Measurements from ENCODE around the gene HOXC13. TPM values are rescaled to one million over a fixed set of nuclear protein-coding genes. Genes with fewer than 3 reads are reported as not detected.

The HOXC13 gene
- total RNA-seq, 4 donors from 2014 or later: not detected

DNA sequence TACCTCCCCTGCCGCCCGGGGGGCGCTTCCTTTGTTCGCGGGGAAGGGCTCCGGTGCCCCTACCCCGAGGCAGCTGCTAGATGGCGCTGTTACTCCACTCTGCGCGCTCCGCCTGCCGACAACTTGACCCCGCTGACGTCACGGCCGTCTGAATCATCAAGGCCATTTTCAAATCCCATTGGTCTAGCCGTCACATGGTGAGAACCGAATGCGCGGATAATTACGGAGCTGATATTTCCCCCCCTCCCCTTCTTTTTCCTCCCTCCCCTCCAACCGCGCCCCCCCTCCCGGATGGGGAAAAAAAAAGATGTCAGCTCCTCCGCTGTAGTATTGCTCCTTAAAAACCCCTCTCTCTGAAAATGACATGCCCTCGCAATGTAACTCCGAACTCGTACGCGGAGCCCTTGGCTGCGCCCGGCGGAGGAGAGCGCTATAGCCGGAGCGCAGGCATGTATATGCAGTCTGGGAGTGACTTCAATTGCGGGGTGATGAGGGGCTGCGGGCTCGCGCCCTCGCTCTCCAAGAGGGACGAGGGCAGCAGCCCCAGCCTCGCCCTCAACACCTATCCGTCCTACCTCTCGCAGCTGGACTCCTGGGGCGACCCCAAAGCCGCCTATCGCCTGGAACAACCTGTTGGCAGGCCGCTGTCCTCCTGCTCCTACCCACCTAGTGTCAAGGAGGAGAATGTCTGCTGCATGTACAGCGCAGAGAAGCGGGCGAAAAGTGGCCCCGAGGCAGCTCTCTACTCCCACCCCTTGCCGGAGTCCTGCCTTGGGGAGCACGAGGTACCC lies 46.5 kb downstream of the HOXC13 start, which contains the start of gene HOXC10:
TSS of gene HOXC10 (plus strand) at position 246 of the 791 bp plus-strand sequence. CDS start at position 360, 114 bp downstream.
- Histone ChIP-seq H3K4me3 (replicated peaks in 1 of 3) (peak within 1 kb of the TSS in 1 of 3 donors; percentile 0), H3K36me3 (no peaks in the 10 kb centered on the region), H3K27ac (no peak within 1 kb of the TSS), H3K27me3 (peaks cover 89% of the 10 kb centered on the region), H3K9me3 (no peaks in the 10 kb centered on the region), H3K4me1 (peaks cover 17 to 18% of the 10 kb centered on the region in 2 donors)
- TF ChIP-seq, protein P1, sequence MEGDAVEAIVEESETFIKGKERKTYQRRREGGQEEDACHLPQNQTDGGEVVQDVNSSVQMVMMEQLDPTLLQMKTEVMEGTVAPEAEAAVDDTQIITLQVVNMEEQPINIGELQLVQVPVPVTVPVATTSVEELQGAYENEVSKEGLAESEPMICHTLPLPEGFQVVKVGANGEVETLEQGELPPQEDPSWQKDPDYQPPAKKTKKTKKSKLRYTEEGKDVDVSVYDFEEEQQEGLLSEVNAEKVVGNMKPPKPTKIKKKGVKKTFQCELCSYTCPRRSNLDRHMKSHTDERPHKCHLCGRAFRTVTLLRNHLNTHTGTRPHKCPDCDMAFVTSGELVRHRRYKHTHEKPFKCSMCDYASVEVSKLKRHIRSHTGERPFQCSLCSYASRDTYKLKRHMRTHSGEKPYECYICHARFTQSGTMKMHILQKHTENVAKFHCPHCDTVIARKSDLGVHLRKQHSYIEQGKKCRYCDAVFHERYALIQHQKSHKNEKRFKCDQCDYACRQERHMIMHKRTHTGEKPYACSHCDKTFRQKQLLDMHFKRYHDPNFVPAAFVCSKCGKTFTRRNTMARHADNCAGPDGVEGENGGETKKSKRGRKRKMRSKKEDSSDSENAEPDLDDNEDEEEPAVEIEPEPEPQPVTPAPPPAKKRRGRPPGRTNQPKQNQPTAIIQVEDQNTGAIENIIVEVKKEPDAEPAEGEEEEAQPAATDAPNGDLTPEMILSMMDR (IDR thresholded peaks at IDR 0.05): peak in 3 of 6 experiments; percentile 12 to 38 (median 27)
- TF ChIP-seq POLR2A (IDR thresholded peaks at IDR 0.05): no peak
- 8 to 9% methylated on average over 42 to 47 of the region's 55 CpGs for WGBS, 2 donors
- intact Hi-C loops (cut with DNase I): loop anchor here (10.0 kb wide), 1 partner anchor 220 kb away; no protein-coding TSS in a partner anchor
- peak; percentile 57 to 65 for DNase-seq

DNA sequence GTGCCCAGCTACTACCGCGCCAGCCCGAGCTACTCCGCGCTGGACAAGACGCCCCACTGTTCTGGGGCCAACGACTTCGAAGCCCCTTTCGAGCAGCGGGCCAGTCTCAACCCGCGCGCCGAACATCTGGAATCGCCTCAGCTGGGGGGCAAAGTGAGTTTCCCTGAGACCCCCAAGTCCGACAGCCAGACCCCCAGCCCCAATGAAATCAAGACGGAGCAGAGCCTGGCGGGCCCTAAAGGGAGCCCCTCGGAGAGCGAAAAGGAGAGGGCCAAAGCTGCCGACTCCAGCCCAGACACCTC lies 47.0 kb downstream of the HOXC13 start:
- H3K4me3 ChIP-seq (replicated peaks in 1 of 3): peak overlapping the region in 1 of 3 donors; percentile 0
- H3K9me3 ChIP-seq: no peaks in the 10 kb centered on the region
- peaks cover 17 to 18% of the 10 kb centered on the region in 2 donors for H3K4me1 ChIP-seq
- H3K27me3 ChIP-seq: peaks cover 89% of the 10 kb centered on the region
- intact Hi-C loops (cut with DNase I): loop anchor here (10.0 kb wide), 1 partner anchor 221 kb away; no protein-coding TSS in a partner anchor
- no peak overlapping the region for H3K27ac ChIP-seq
- no peaks in the 10 kb centered on the region for H3K36me3 ChIP-seq
- no peak for DNase-seq
- TF ChIP-seq POLR2A (IDR thresholded peaks at IDR 0.05): no peak
- TF ChIP-seq, protein P1 (IDR thresholded peaks at IDR 0.05): no peak
- WGBS, 2 donors: 5 to 40% methylated on average over 1 to 4 of the region's 21 CpGs

DNA sequence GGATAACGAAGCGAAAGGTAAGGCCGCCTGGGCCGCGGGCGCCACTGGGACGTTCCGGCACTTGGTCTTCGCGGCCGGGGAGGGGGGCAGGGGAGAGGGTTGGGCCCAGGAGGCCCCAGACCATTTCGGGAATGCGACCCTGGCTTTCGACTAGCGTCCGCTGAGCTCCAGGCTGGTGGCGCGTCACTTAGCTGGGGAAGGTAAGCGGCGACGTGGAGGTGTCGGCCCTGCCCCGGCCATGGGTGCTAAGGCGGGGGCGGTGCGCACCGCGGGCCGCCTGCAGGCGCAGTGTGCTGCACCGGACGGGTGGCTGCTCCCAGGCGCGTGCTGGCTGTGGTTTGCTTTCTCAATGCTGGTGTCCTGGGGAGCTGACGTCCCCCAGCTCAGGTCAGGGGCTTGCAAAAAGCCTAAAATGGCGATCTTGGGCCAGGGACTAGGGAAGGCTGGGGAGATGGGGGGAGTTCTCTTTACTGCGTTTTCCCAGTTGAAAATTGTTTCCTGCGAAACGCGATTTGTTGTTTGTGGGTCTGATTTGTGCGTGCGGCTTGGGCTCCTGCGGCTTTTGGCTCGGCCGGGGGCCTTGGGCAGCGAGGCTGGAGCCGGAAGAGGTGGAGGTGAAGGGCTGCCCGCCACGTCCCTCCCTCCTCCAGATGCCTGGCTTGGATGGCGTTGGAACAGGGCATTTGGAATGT lies 47.5 kb downstream of the HOXC13 start:
- Histone ChIP-seq H3K36me3 (no peaks in the 10 kb centered on the region), H3K4me1 (peaks cover 17 to 18% of the 10 kb centered on the region in 2 donors), H3K27ac (no peak overlapping the region), H3K4me3 (replicated peaks in 1 of 3) (peak overlapping the region in 1 of 3 donors; percentile 0), H3K27me3 (peaks cover 89% of the 10 kb centered on the region), H3K9me3 (no peaks in the 10 kb centered on the region)
- 5 to 7% methylated on average over 20 to 35 of the region's 50 CpGs for WGBS, 2 donors
- intact Hi-C loops (cut with DNase I): loop anchor here (10.0 kb wide), 1 partner anchor 221 kb away; no protein-coding TSS in a partner anchor
- DNase-seq: no peak
- TF ChIP-seq, protein P1 (IDR thresholded peaks at IDR 0.05): no peak
- TF ChIP-seq POLR2A (IDR thresholded peaks at IDR 0.05): no peak

DNA sequence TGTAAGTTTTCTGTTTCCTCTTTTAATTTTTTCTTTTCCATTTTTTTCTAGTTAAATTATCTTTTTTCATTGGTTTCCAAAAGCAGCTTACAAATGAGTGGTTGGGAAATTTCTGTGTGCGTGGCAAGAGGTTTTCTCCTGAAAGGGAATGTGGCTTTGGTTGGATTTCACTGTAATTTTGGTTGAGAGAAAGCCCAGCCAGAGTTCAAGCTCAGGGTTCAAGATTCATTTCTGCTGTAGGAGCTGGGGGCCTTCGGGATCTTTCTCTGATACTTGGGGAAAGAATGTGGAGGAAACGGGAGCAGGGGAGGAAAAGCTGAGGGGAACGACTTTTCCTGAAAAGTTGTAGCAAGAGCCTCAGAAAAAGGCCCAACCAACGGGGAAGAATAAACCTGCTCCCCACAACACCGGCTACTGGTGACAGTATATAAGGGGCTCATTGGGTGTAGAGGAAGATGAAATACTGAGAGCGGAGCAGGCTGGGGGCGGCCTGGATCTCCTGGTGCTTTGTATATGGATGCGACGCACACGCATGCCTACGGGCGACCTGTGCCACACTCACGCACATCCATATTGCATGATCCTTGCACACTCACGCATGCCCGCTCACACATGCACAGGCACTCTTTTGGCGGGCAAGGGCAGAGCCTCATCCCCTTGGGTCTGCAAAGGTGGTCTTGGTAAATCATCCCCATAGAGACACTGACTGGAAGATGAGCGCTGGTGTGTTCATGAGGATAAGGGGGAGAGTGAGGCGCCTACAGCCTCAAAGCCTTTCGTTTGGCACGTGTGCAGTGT lies 48.3 kb downstream of the HOXC13 start:
- Histone ChIP-seq H3K4me3 (replicated peaks in 1 of 3) (no peak overlapping the region), H3K9me3 (no peaks in the 10 kb centered on the region), H3K4me1 (peaks cover 17 to 18% of the 10 kb centered on the region in 2 donors), H3K27ac (no peak overlapping the region), H3K27me3 (peaks cover 89% of the 10 kb centered on the region), H3K36me3 (no peaks in the 10 kb centered on the region)
- DNase-seq: no peak
- WGBS, 2 donors: 16 to 22% methylated on average over 21 of the region's 21 CpGs
- TF ChIP-seq POLR2A (IDR thresholded peaks at IDR 0.05): no peak
- TF ChIP-seq, protein P1 (IDR thresholded peaks at IDR 0.05): no peak
- intact Hi-C loops (cut with DNase I): loop anchor here (10.0 kb wide), 1 partner anchor 222 kb away; no protein-coding TSS in a partner anchor
